ENCODE data around the gene PRSS36.
"Not testable (repeated sequence)": the region's sequence is repeated elsewhere in the genome, so short reads cannot be mapped to it uniquely, and the experiment has no call there.

The PRSS36 gene

GRCh38 chr16:31141489-31142108 is 8.3 kb downstream of the PRSS36 start:
- H3K9me3 Mint-ChIP-seq = no peaks in the 10 kb centered on the region
- H3K36me3 Mint-ChIP-seq (ENCODE audit: low read depth) = no peaks in the 10 kb centered on the region
- peak overlapping the region; percentile 79 to 85 (median 80) for H3K4me3 Mint-ChIP-seq
- peaks cover 18% of the 10 kb centered on the region for H3K27me3 Mint-ChIP-seq (ENCODE audit: low read depth)
- no peak for TF ChIP-seq CTCF (IDR thresholded peaks at IDR 0.05; ENCODE audit: unreplicated experiment in 3 of 3)
- H3K4me1 Mint-ChIP-seq = peaks cover 7% of the 10 kb centered on the region
- peak overlapping the region; percentile 95 to 98 (median 95) for H3K27ac Mint-ChIP-seq

GRCh38 chr16:31141071-31141469 is 8.8 kb downstream of the PRSS36 start:
- not testable (repeated sequence) for H3K4me1 Mint-ChIP-seq; H3K36me3 Mint-ChIP-seq (ENCODE audit: low read depth); H3K9me3 Mint-ChIP-seq
- Mint-ChIP-seq H3K27me3 (ENCODE audit: low read depth) (peaks cover 12% of the 10 kb centered on the region), H3K4me3 (peak overlapping the region in 2 of 3 experiments; percentile 23 to 79), H3K27ac (peak overlapping the region in 2 of 3 experiments; percentile 95 to 98)

- H3K4me1 Mint-ChIP-seq = peaks cover 20% of the 10 kb centered on the region
Observed at GRCh38 chr16:31138621-31139578, 11.0 kb downstream of the PRSS36 start.

GRCh38 chr16:31136822-31137499 is 12.9 kb downstream of the PRSS36 start:
- not testable (repeated sequence) for H3K9me3 Mint-ChIP-seq; H3K27ac Mint-ChIP-seq; H3K27me3 Mint-ChIP-seq (ENCODE audit: low read depth)
- Mint-ChIP-seq H3K4me3 (peak overlapping the region in 1 of 3 experiments; percentile 6), H3K36me3 (ENCODE audit: low read depth) (peaks cover 11% of the 10 kb centered on the region), H3K4me1 (peaks cover 21% of the 10 kb centered on the region)

More at GRCh38 chr16:31138621-31139578, 11.0 kb downstream of the PRSS36 start:
- peak overlapping the region in 2 of 3 experiments; percentile 5 to 38 for H3K4me3 Mint-ChIP-seq
- peaks cover 3% of the 10 kb centered on the region for H3K27me3 Mint-ChIP-seq (ENCODE audit: low read depth)
- H3K9me3 Mint-ChIP-seq = no peaks in the 10 kb centered on the region
- no peak for TF ChIP-seq CTCF (IDR thresholded peaks at IDR 0.05; ENCODE audit: unreplicated experiment in 3 of 3)
- peaks cover 1% of the 10 kb centered on the region for H3K36me3 Mint-ChIP-seq (ENCODE audit: low read depth)
- peak overlapping the region; percentile 51 to 79 (median 57) for H3K27ac Mint-ChIP-seq

GRCh38 chr16:31136287-31136662 is 13.6 kb downstream of the PRSS36 start:
- H3K9me3 Mint-ChIP-seq = no peaks in the 10 kb centered on the region
- H3K27ac Mint-ChIP-seq = peak overlapping the region in 2 of 3 experiments; percentile 39 to 51
- peaks cover 12% of the 10 kb centered on the region for H3K36me3 Mint-ChIP-seq (ENCODE audit: low read depth)
- peak overlapping the region in 2 of 3 experiments; percentile 61 to 72 for H3K4me3 Mint-ChIP-seq
- H3K4me1 Mint-ChIP-seq = peaks cover 16% of the 10 kb centered on the region
- H3K27me3 Mint-ChIP-seq (ENCODE audit: low read depth) = no peaks in the 10 kb centered on the region
- TF ChIP-seq CTCF (IDR thresholded peaks at IDR 0.05; ENCODE audit: unreplicated experiment in 3 of 3) = no peak

GRCh38 chr16:31135535-31136286 is 14.2 kb downstream of the PRSS36 start, which contains the start of gene PRSS8:
Gene PRSS8 (minus strand): TSS chr16:31135727. CDS start chr16:31135498, 229 bp downstream.
- peak within 1 kb of the TSS; percentile 51 to 61 (median 55) for H3K27ac Mint-ChIP-seq
- H3K4me3 Mint-ChIP-seq = peak within 1 kb of the TSS; percentile 61 to 83 (median 81)
- H3K27me3 Mint-ChIP-seq (ENCODE audit: low read depth) = no peaks in the 10 kb centered on the region
- H3K4me1 Mint-ChIP-seq = peaks cover 16% of the 10 kb centered on the region
- H3K36me3 Mint-ChIP-seq (ENCODE audit: low read depth) = peaks cover 16% of the 10 kb centered on the region
- H3K9me3 Mint-ChIP-seq = no peaks in the 10 kb centered on the region
- no peak for TF ChIP-seq CTCF (IDR thresholded peaks at IDR 0.05; ENCODE audit: unreplicated experiment in 3 of 3)
